ENCODE results near the gene PIPOX.

GRCh38 chr17:29071303-29071702 lies 28.4 kb downstream of the PIPOX start:
- no peak for TF ChIP-seq CTCF (IDR thresholded peaks at IDR 0.05)
- no peak for TF ChIP-seq EP300 (IDR thresholded peaks at IDR 0.05)
- TF ChIP-seq POLR2A (IDR thresholded peaks at IDR 0.05) = no peak
- TF ChIP-seq POLR2AphosphoS5 (IDR thresholded peaks at IDR 0.05) = no peak

Data from gastroesophageal sphincter (tissue), 3 donors.